Measurements from ENCODE around the gene HJV.

DNA sequence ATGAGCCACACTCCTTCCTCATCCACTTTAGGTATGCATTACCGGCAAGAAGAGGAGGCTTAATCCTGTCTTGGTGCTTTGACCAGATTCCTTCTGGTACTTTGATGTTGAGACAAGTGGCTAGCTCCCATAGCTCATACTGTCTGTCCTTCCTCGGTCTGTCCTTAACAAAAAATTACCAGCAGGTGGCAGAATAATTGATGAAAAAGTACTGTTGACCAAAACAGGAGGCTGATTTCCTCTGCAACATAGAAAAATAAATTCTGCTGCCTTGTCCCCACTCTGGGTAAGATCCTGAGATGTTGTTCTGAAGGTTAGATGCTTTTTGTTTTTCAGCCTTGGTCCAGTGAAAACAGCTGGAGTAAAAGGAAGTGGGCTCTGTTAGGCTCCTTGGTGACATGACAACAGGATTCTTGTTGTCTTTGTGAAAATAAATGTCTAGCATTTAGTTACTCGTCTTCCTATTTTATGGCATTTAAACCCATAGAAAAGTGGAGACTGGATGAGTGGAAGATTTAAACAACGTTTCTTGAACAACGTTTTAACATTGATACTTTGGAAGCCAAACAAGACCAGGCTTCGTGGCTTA, 11.2 kb upstream of the HJV start:
- TF ChIP-seq CTCF (conservative IDR thresholded peaks at IDR 0.05) (peak; percentile 74), ZFX (IDR thresholded peaks at IDR 0.05) (no peak)
